HG03064 (cell line): Measurements from ENCODE around the gene CASP3.
A peak's percentile ranks its signal among the peaks of the same experiment; 100 is the strongest.
"Not testable (repeated sequence)": the region's sequence is repeated elsewhere in the genome, so short reads cannot be mapped to it uniquely, and the experiment has no call there.

Experiments used
- ATAC-seq: cut with Tn5 transposase; IDR thresholded peaks from one replicate; pipeline ENCODE4 v1.9.1; 2021; ENCODE audit warnings: low read depth; ENCODE audit not compliant: unreplicated experiment

CASP3 gene

GRCh38 chr4:184664445-184665210 is 15.4 kb upstream of the CASP3 start:
- ATAC-seq: no peak

GRCh38 chr4:184662236-184662635 is 13.0 kb upstream of the CASP3 start:
- ATAC-seq: no peak

GRCh38 chr4:184660978-184661377 is 11.7 kb upstream of the CASP3 start:
- no peak for ATAC-seq

- ATAC-seq: not testable (repeated sequence)
Observed at GRCh38 chr4:184657820-184658219, 8.6 kb upstream of the CASP3 start.

GRCh38 chr4:184657144-184657543 is 7.9 kb upstream of the CASP3 start:
- ATAC-seq: no peak

- no peak for ATAC-seq
Observed at GRCh38 chr4:184655889-184656869, 6.9 kb upstream of the CASP3 start.

- ATAC-seq: no peak
Observed at GRCh38 chr4:184653650-184654049, 4.4 kb upstream of the CASP3 start.

- ATAC-seq: not testable (repeated sequence)
Observed at GRCh38 chr4:184652681-184653080, 3.4 kb upstream of the CASP3 start.

GRCh38 chr4:184651899-184652298 is 2.7 kb upstream of the CASP3 start:
- no peak for ATAC-seq

- peak; percentile 1 for ATAC-seq
Observed at GRCh38 chr4:184649971-184650855, 966 bp upstream of the CASP3 start.

- peak; percentile 23 for ATAC-seq
Observed at GRCh38 chr4:184648313-184649025, 778 bp downstream of the CASP3 start.

GRCh38 chr4:184648054-184648312 is 1.3 kb downstream of the CASP3 start:
- no peak for ATAC-seq

- no peak for ATAC-seq
Observed at GRCh38 chr4:184647266-184648053, 1.8 kb downstream of the CASP3 start.

- ATAC-seq: no peak
Observed at GRCh38 chr4:184645904-184646610, 3.2 kb downstream of the CASP3 start.

GRCh38 chr4:184644553-184645307 is 4.5 kb downstream of the CASP3 start:
- no peak for ATAC-seq

GRCh38 chr4:184643731-184644130 is 5.5 kb downstream of the CASP3 start:
- no peak for ATAC-seq

- ATAC-seq: no peak
Observed at GRCh38 chr4:184641451-184641850, 7.8 kb downstream of the CASP3 start.

GRCh38 chr4:184641022-184641421 is 8.2 kb downstream of the CASP3 start:
- no peak for ATAC-seq
